HG03039 (cell line): ENCODE measurements around the gene SNPH.

Source experiments
- ATAC-seq: cut with Tn5 transposase; IDR thresholded peaks from one replicate; pipeline ENCODE4 v1.9.1; 2021; ENCODE audit warnings: mild to moderate bottlenecking, moderate library complexity; ENCODE audit not compliant: unreplicated experiment

SNPH gene

GRCh38 chr20:1263853-1264252, 2.2 kb upstream of the SNPH start:
- no peak for ATAC-seq

DNA sequence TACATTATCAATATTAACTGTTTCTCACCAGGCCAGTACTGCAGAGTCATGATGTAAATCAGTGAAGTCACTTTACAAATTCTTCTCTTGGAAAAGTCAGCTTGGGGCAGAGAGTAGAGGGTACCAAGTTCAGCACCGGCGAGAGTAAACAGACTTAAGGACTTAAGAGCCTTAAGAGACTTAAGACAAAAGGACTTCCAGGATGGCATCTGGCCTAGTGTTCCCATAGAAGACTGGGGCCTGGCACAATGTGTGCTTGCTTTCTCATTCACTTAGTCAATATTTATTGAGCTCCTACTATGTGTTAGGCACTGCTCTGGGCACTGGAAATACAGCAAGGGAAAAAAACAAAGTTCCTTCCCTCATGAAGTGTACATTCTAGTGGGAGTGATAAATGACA, 1.4 kb upstream of the SNPH start:
- no peak for ATAC-seq

DNA sequence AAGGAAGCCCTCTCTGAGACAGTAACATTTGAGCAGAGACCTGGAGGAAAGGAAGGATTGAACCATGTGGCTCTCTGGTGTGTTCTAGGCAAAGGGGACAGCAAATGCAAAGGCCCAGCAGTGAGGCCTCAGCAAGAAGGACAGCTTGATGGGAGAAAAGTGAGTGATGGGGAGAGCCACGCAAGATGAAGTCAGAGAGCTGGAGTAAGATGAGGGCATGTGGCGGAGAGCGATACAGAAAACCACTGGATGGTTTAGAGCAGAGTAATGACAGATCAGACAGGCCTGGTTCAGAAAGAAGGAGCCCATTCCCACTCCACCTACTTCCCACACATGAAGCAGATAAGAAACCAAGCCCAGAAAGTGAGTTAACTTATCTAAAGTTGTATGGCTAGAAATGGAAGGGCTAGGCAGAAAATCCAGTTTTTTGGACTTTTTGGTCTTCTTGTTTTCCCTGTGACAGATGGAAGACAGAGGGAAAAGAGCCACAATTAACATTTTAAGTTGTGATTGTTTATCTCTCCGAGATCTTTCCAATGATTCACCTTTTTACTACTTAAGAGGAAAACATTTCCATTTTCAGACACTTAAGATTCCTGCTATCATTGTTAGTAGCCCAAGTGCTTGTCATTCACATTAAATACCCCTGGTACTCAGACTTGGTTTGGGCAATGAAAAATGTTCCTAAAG, 723 bp upstream of the SNPH start:
- no peak for ATAC-seq

GRCh38 chr20:1265916-1266166, 253 bp upstream of the SNPH start:
- ATAC-seq, result no peak

GRCh38 chr20:1267161-1267560, 1.1 kb downstream of the SNPH start:
- ATAC-seq, result no peak

DNA sequence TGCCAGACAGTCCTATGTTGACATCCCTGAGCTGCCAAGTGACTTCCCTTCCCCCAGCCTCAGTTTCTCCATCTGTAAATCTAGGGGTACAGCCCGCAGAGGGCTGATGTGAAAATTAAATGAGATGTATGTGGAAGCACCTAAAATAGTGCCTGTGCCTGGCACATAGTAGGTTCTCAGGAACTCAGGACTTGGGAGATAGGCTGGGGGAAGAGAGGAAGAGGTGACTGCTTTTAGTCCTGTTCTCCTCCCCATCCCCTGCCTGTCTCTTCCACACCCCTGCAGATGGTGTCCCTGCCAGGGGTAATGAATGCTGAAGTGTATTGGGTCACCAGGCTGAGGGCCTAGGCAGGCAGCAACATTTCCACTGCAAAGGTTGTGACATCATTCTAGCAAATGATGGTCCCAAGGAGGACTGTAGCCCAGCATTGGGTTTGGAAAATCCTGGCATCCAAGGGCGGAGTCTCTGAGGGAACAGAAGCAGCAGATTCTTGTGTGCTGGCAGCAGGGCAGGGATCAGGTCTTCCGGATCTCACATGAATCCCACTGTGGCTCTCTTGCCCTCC, 1.8 kb downstream of the SNPH start:
- no peak for ATAC-seq

DNA sequence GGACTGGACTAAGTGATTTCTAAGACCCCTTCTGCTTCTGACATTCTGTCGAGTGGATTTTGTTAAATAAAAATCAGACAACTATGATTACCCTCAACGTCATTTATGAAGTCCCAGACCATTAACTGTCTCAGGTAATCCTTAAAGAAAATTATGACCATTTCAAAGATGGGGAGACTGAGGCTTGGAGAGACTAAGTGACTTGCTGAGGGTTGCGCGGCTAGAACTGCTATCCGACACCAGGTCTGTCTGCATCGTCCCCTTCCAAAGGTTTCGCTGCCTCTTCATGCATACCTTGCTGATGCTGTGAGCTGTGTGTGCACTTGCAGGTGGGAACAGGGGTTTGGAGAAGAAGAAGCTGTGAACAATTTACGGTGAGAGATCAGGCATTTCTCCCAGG, 3.1 kb downstream of the SNPH start:
- ATAC-seq, result no peak

DNA sequence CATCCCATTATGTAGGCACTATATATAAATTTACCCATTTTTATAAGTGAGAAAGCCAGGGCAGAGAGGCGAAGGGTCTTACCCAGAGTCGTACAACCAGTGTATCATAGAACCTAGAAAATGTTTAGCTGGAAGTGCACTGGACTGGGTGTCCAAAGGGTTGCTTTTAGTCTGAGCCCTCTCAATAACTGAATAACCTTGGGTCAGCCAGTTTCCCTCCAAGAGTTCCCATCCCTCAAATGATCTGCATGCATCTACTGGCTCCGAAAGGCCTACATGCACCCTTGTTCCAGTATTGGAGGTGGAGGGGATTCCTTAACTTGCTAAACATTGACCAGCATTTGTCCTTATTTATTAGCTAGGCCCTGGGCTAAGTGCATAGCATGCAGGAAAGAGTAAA, 3.8 kb downstream of the SNPH start:
- ATAC-seq, result no peak

- no peak for ATAC-seq
Measured at GRCh38 chr20:1272368-1273100, 6.4 kb downstream of the SNPH start.

- ATAC-seq, result no peak
Measured at GRCh38 chr20:1273366-1273765, 7.3 kb downstream of the SNPH start.

- ATAC-seq, result no peak
Measured at GRCh38 chr20:1274485-1275311, 8.6 kb downstream of the SNPH start.

GRCh38 chr20:1275919-1276318, 9.8 kb downstream of the SNPH start:
- no peak for ATAC-seq

- ATAC-seq, result no peak
Measured at GRCh38 chr20:1277529-1278322, 11.6 kb downstream of the SNPH start.

- no peak for ATAC-seq
Measured at GRCh38 chr20:1278993-1279392, 12.9 kb downstream of the SNPH start.

GRCh38 chr20:1280195-1281102, 14.4 kb downstream of the SNPH start:
- no peak for ATAC-seq

DNA sequence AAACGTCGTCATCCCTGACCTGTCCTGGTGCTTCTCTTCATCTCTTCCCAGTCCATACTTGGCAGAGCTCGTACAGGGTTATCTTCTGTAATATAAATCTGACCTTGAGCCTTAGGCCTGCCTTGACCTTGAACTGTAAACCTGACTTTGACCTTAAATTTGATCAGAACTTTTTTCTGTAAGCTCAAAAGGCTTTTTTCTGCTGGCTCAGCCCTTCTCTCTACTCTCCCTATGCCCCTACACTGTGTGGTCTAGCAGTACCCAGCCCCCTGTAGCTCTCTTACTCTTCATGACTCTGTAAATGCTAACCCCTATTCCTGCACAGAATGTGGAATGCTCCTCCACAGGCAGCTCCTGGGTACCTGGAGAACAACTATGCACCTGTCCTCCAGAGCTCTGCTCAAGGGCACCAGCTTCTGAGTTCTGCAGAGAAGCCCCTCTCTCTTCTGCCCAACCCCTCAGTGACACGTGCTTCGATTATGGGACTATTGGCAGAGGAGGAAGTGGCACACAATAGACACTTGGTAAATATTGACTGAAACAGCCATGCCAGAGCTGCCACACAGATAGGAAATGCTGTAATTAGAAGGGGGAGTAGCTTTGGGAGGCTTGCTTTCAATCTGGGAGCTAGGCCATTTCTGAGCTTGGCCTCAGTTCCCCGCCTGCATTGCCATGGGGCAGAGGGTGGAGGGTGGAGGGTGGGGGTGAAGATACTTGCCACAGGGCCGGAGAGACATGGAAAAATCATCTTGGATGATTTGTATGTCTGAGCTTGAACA, 15.4 kb downstream of the SNPH start:
- ATAC-seq, result no peak

DNA sequence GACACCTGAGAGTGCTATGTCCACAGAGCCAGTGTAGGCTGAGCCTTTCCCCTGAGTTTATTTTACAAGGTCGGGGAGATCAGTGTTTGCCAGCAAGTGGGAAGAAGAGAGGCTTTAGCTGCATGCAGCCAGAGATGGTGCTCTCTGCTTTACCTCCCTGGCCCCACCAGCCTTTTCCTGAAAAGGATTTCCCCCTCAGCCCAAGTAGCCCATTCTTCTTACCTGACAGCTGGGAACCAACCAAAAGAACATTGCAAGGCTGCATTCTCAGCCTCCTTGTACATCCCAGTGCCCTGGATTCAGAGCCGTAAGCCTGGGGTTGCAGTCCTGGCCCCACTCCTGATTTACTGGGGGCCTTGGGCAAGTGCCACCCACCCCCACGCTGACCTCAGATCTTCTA, 16.9 kb downstream of the SNPH start:
- no peak for ATAC-seq

DNA sequence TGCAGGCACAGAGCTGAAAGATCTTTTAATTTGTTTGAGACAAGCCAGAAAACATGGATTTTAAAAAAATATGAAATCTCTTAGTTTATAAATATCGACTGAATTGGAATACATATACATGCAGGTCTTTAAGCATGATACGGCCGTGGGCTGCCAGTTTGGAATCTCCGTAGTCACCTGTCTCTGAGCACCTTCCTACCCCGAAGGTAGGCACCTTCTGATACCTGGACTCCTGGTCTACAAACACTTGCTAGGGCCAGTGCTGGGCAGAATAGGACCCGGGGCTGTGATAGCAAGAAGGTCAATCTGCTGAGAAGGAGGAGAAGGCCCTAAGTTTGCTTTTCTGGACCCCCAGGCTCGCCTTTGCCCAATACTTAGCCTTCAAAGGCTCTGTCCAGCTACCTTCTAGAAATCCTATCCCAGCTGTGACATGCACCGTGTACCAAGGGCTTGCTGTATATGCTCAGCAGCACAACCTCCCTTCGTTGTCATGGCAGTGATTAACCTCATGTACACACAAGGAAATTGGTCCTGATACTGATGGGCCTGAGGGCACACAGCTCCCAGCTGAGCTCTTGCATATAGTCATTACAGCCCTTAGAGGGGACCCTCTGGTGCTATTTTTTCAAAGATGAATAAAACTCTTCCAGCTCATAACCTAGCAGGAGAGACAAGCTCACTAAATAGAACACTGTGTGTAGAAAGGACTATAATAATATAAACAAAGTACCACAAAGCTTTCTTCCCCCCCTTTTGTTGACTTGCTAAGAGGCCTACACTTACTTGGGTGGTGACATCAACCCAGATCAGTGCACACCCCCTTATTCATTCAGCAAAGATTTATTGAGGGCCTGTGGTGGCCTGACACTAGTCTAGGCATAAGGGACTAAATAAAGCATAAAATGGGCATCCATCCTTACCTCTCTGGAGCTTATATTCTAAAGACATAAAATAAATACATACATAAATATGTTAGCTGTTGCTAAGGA, 17.7 kb downstream of the SNPH start:
- ATAC-seq, result no peak
